Heart right ventricle (tissue), 16 donors: ENCODE data around the gene RAG2. TPM values are rescaled to one million over a fixed set of nuclear protein-coding genes. Genes with fewer than 3 reads are reported as not detected.

Experiments
- ATAC-seq, 8 donors: fragments of 200-7000 bp; cut with Tn5 transposase; one replicate each; pipeline ENCODE4 v1.9.1; 2020; ENCODE audit warnings: mild to moderate bottlenecking in 8 of 8, moderate library complexity in 8 of 8, moderate number of reproducible peaks in 1 of 8
- DNase-seq, 2 donors: peaks; one replicate each; pipeline ENCODE4 v3.0.0-alpha.2; 2020
- H3K27ac ChIP-seq, 10 donors: fragments of 200-600 bp; sonication (generic) in 2 of 10; one replicate each; pipeline versions ENCODE4 v1.5.0 to v1.8.0; 2020 to 2022; ENCODE audit warnings: mild to moderate bottlenecking in 3 of 10
- H3K27me3 ChIP-seq, 7 donors: fragments of 200-600 bp; one replicate each; pipeline ENCODE4 v1.8.0; 2021 to 2022; ENCODE audit warnings: mild to moderate bottlenecking in 2 of 7
- H3K36me3 ChIP-seq, 9 donors: fragments of 200-600 bp; sonication (generic) in 1 of 9; one replicate each; pipeline versions ENCODE4 v1.5.0 to v1.8.0; 2020 to 2022; ENCODE audit warnings: mild to moderate bottlenecking in 2 of 9
- H3K4me1 ChIP-seq, 9 donors: fragments of 200-600 bp; sonication (generic) in 1 of 9; one replicate each; pipeline versions ENCODE4 v1.5.0 to v1.8.0; 2020 to 2022; ENCODE audit warnings: mild to moderate bottlenecking in 4 of 9
- H3K4me3 ChIP-seq, 10 donors: fragments of 200-600 bp; sonication (generic) in 2 of 10; one replicate each; pipeline versions ENCODE4 v1.5.0 to v1.8.0; 2020 to 2022; ENCODE audit warnings: mild to moderate bottlenecking in 7 of 10, moderate library complexity in 2 of 10
- H3K9me3 ChIP-seq, 11 donors: fragments of 200-600 bp in 10 of 11; sonication (generic) in 2 of 11; one replicate each; pipeline versions ENCODE4 v1.5.0 to v1.8.0; 2013 to 2022; ENCODE audit warnings: mild to moderate bottlenecking in 2 of 11, control low read depth in 1 of 11, moderate library complexity in 1 of 11
- WGBS, 2 donors: extraction: QIAGEN DNeasy Blood & Tissue Kit; methylation state at CpG; one replicate each; pipeline ENCODE4 v1.1.7; 2013; ENCODE audit warnings: inconsistent platforms in 1 of 2; 5-methylcytosine and 5-hydroxymethylcytosine counted together
- intact Hi-C, 10 donors: fragments of 100-400 bp; cut with DNase I; formaldehyde crosslinking; loops; one replicate each; pipeline versions ENCODE4 v1.11.1 to v1.14.2; 2022
- polyA plus RNA-seq, 2 donors: library from polyadenylated mRNA; stranded (reverse); fragments of 200-250 nt; gene quantifications; one replicate each; pipeline ENCODE4 v1.2.3, GENCODE V29; 2013
- total RNA-seq, 10 donors: library from RNA; stranded (reverse); fragmentation: NEBNext Ultra II Directional in 3 of 10; extraction: Animal tissue kit (Norgen Biotek cat#: 25700) in 3 of 10; gene quantifications; one replicate each; pipeline versions ENCODE4 v1.2.1 to v1.2.4, GENCODE V29; 2021 to 2023
- TF ChIP-seq, protein P1 (sequence below), 9 donors: fragments of 200-600 bp; sonication (generic) in 2 of 9; IDR thresholded peaks; one replicate each; pipeline versions ENCODE4 v1.5.0 to v1.8.0; 2021 to 2022; ENCODE audit warnings: antibody characterized with exemption in 9 of 9, mild to moderate bottlenecking in 5 of 9, moderate library complexity in 1 of 9
- donor health status: Arrhythmogenic right ventricular cardiomyopathy.
- donor health status: ischemic (EF 13 %, LVEDD 7.1; RV severe dilation, severe dysfunction).
- donor health status: healthy with polysubstance abuse.
- donor health status: DM: no; HTN: yes; CAD: no.
- donor health status: DM: no; HTN: no; CAD: no.
- donor health status: ischemic (EF 25% LVEDD 6.9; RV normal size, moderate dysfunction).
- donor health status: ischemic (EF 25% LVEDD 5.7; RV mildly dilated, moderate dysfunction).
- donor health status: healthy.
- donor health status: DM: yes; HTN: yes; CAD: no.
- donor health status: Ischemic cardiomyopathy.
- donor health status: ischemic (EF 35%, LVEDD 5.7; RV mildly dilated, moderate dysfunction).
- donor health status: nonischemic (EF 11% LVEDD 7.7; RV severe dilation, severe dysfunction).
- donor health status: DM: yes; HTN: yes; CAD: no.
- donor health status: PGD.
- donor health status: ischemic (EF 29% LVEDD 5.4; RV normal size, mild dysfunction).
- donor health status: nonischemic (EF 23%, LVEDD 6.1; RV moderate dilation, normal function).

Gene RAG2
- total and polyA plus RNA-seq, 12 donors, result not detected

DNA sequence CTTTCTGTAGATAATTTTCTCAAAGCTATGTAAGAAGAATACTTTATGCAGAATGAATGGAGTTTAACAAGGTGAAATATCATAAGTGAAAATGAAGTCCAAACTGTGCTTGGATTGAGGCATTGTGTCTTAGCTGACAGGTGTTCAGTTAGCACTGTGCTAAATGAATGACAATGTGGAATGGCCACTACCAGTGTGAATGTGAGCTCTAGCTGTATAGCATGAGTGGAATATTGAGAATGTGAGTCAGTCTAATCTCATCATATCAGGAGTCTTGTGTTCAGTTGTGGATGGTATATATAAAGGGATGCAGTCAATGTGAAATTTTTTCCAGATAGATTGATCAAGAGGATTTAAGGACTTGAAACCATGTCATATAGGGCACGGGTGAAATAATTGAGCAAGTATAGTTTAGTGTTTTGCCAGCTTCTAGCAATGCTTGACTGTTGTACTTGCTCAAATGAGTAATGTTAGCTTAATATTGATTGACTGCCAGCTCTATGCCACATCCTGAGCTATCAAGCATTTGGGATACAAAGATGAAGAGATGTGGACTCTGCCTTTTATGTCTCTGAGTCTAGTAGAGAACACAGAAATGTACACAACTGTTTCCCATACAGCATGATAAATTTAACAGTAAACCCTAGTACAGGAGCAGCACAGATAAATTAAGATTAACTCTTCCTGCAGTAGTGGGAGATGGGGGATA lies 10.6 kb upstream of the RAG2 start:
- TF ChIP-seq, protein P1, sequence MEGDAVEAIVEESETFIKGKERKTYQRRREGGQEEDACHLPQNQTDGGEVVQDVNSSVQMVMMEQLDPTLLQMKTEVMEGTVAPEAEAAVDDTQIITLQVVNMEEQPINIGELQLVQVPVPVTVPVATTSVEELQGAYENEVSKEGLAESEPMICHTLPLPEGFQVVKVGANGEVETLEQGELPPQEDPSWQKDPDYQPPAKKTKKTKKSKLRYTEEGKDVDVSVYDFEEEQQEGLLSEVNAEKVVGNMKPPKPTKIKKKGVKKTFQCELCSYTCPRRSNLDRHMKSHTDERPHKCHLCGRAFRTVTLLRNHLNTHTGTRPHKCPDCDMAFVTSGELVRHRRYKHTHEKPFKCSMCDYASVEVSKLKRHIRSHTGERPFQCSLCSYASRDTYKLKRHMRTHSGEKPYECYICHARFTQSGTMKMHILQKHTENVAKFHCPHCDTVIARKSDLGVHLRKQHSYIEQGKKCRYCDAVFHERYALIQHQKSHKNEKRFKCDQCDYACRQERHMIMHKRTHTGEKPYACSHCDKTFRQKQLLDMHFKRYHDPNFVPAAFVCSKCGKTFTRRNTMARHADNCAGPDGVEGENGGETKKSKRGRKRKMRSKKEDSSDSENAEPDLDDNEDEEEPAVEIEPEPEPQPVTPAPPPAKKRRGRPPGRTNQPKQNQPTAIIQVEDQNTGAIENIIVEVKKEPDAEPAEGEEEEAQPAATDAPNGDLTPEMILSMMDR (IDR thresholded peaks at IDR 0.05), result no peak
- no peak for ATAC-seq
- intact Hi-C loops, result no loop called here
- H3K36me3 ChIP-seq, result peaks cover 0 to 17% (median 0%) of the 10 kb centered on the region in 9 donors
- no peak overlapping the region for H3K27ac ChIP-seq
- H3K9me3 ChIP-seq, result no peaks in the 10 kb centered on the region
- H3K4me3 ChIP-seq, result no peak overlapping the region
- no peak for DNase-seq
- WGBS, 2 donors, result 92 to 95% methylated on average over 1 of the region's 1 CpG
- no peaks in the 10 kb centered on the region for H3K4me1 ChIP-seq
- no peaks in the 10 kb centered on the region for H3K27me3 ChIP-seq

DNA sequence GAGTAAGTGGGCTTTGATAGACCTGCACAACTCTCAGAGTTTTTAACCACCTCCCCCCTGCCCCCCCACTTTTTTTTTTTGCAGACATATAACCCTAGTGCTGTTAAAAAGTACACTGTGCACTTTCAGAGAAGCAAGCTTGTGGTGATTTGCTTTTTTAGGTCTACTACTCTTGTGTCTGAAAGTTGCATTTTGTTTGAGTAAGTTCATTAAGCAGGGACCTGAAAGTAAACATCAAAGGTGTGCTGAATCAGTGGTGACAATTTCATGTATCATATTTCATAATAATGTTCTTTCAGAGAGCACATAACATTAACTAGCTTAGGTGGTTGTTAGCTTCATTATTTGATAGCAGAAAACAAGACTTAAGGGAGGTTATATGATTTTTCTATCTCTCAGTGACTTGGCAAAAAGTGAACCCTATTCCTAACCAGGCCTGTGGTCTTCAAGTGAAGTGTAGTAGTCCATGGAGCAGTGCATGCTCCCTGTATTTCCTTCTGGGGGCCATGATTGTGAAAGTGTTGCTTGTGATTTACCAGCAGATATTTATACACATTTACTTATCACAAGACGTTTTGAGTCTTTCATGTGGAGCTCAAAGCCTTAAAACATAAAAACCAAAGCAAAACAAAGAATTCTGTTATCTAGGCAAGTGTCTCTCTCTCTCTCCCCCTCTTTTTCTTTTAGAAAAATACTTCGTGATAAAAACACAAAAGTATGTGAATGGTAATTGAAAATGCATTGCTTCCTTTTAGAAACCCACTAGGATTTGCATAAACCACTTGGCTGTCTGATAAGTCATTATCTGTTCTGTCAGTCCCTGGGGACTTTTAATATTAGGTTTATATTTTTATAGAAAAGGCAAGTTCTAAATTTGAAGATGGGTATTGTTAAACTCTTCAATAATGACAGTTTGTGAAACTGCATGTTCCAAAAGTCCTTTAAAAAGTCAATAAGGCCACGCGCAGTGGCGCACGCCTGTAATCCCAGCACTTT lies 7.5 kb upstream of the RAG2 start:
- 78 to 86% methylated on average over 6 of the region's 6 CpGs for WGBS, 2 donors
- Histone ChIP-seq H3K4me3 (no peak overlapping the region), H3K27me3 (no peaks in the 10 kb centered on the region), H3K27ac (no peak overlapping the region), H3K9me3 (no peaks in the 10 kb centered on the region), H3K4me1 (peaks cover 0 to 7% (median 0%) of the 10 kb centered on the region in 9 donors), H3K36me3 (peaks cover 0 to 8% (median 0%) of the 10 kb centered on the region in 9 donors)
- ATAC-seq (no peak), DNase-seq (no peak)
- intact Hi-C loops, result no loop called here
- TF ChIP-seq, protein P1 (IDR thresholded peaks at IDR 0.05), result no peak

DNA sequence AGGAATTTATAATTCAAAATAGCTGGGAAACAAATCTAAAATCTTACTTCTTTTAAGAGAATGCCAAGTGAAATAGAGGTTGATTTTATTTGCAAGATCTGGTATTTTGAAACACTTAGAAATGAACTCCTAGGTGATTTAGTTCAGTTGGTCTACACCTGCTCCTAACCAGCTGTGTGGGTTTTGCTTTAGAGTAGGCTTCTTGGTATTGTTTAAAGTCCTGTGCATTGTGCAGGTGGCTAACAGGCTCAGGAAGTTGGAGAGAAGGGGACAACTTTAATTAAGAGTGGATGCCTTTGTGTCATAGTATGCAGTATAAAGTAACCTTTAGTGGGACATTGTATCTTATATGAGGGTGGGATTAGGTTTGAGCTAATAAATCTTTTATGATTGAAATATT lies 4.1 kb upstream of the RAG2 start:
- DNase-seq (no peak), ATAC-seq (no peak)
- peaks cover 0 to 7% (median 0%) of the 10 kb centered on the region in 9 donors for H3K36me3 ChIP-seq
- H3K4me1 ChIP-seq, result peaks cover 0 to 7% (median 0%) of the 10 kb centered on the region in 9 donors
- TF ChIP-seq, protein P1 (IDR thresholded peaks at IDR 0.05), result no peak
- intact Hi-C loops, result no loop called here
- H3K9me3 ChIP-seq, result no peaks in the 10 kb centered on the region
- no peak overlapping the region for H3K27ac ChIP-seq
- no peak overlapping the region for H3K4me3 ChIP-seq
- H3K27me3 ChIP-seq, result no peaks in the 10 kb centered on the region

DNA sequence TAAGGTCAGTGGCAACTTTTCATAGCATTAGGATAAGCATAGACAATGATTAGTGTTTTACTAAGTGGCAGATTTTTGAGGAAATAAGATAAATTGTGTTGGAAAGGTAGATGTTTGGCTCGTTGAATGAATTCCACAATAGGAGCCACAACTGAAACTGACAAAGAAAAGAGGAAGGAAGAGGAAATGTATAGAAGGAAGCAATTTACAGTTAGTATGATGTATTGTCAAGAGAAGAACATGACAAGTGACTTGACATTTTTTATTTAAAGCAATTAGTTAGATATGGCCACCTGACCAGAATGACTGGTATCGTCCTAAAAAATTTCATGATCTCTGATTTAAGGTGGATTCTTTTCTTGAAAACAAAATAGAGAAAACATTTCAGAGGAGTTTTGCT lies 3.1 kb upstream of the RAG2 start:
- ATAC-seq (no peak), DNase-seq (no peak)
- TF ChIP-seq, protein P1 (IDR thresholded peaks at IDR 0.05), result no peak
- no peaks in the 10 kb centered on the region for H3K9me3 ChIP-seq
- H3K36me3 ChIP-seq, result peaks cover 0 to 7% (median 0%) of the 10 kb centered on the region in 9 donors
- no peak overlapping the region for H3K4me3 ChIP-seq
- no peaks in the 10 kb centered on the region for H3K27me3 ChIP-seq
- no peak overlapping the region for H3K27ac ChIP-seq
- intact Hi-C loops, result no loop called here
- peaks cover 0 to 7% (median 0%) of the 10 kb centered on the region in 9 donors for H3K4me1 ChIP-seq
- WGBS, 2 donors, result 84 to 89% methylated on average over 2 of the region's 2 CpGs
